Measurements from ENCODE around the gene CHORDC1.

DNA sequence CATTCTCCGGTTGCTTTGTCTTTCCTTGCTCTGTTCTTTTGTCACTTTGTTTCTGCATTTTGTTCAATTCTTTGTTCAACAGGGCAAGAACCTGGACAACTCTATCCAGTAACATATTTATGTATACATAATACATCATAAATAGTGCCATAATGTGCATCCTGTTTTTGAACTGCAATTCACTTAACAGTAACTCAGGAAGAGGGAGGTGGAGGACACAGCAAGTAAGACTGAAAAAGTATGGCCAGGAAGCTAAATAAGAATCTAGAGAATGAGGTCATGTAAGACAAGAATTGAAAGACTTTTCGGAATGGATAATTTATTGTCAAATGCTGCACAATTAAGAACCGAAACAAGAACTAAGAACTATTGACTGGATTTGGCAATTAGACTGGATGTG is 29.2 kb upstream of the CHORDC1 start:
- TF ChIP-seq, protein P1, sequence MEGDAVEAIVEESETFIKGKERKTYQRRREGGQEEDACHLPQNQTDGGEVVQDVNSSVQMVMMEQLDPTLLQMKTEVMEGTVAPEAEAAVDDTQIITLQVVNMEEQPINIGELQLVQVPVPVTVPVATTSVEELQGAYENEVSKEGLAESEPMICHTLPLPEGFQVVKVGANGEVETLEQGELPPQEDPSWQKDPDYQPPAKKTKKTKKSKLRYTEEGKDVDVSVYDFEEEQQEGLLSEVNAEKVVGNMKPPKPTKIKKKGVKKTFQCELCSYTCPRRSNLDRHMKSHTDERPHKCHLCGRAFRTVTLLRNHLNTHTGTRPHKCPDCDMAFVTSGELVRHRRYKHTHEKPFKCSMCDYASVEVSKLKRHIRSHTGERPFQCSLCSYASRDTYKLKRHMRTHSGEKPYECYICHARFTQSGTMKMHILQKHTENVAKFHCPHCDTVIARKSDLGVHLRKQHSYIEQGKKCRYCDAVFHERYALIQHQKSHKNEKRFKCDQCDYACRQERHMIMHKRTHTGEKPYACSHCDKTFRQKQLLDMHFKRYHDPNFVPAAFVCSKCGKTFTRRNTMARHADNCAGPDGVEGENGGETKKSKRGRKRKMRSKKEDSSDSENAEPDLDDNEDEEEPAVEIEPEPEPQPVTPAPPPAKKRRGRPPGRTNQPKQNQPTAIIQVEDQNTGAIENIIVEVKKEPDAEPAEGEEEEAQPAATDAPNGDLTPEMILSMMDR (conservative IDR thresholded peaks at IDR 0.05; ENCODE audit: low read depth, low read length), result no peak
- TF ChIP-seq EZH2phosphoT487 (IDR thresholded peaks at IDR 0.05; ENCODE audit: borderline replicate concordance, low read length) (no peak), EZH2 (IDR thresholded peaks at IDR 0.05; ENCODE audit: low read length, unreplicated experiment) (no peak)

All from PC-3 (cell line).